ENCODE data around the gene DEPDC4. TPM values are rescaled to one million over a fixed set of nuclear protein-coding genes. Genes with fewer than 3 reads are reported as not detected.

The DEPDC4 gene
- total and polyA plus RNA-seq, 2 of the 13 experiments (the other 11 are each of a cell fraction or from before 2014, with no cell fraction given), result 2.2 to 5.7 TPM

- Histone ChIP-seq H3K4me1 (ENCODE audit: insufficient read depth, low read length) (peaks cover 32% of the 10 kb centered on the region), H3K27ac (ENCODE audit: extremely low read length, insufficient read depth, low read length) (peak overlapping the region; percentile 91), H3K79me2 (ENCODE audit: insufficient read depth, low read length) (peaks cover 36% of the 10 kb centered on the region), H4K20me1 (ENCODE audit: insufficient read depth, low read length) (peaks cover 10% of the 10 kb centered on the region; the same call in 1 of the 2 replicates), H3K9ac (ENCODE audit: insufficient read depth, low read depth, low read length) (peak overlapping the region; percentile 96), H3K27me3 (ENCODE audit: control insufficient read depth in 1 of 2, insufficient read depth in 2 of 2, low read length in 2 of 2) (no peaks in the 10 kb centered on the region; a peak in 1 of 5 replicates), H3K9me3 (ENCODE audit: low read length) (no peaks in the 10 kb centered on the region), H2AFZ (ENCODE audit: low read length) (peak overlapping the region; percentile 84), H3K4me3 (replicated peaks in 1 of 3; ENCODE audit: insufficient read depth in 1 of 3, low read depth in 2 of 3, low read length in 3 of 3) (peak overlapping the region; percentile 91 to 93 (median 92)), H3K4me2 (ENCODE audit: low read depth, low read length) (peak overlapping the region; percentile 65), H3K36me3 (replicated peaks in 1 of 2; ENCODE audit: control insufficient read depth in 1 of 2, insufficient read depth in 2 of 2, low read length in 2 of 2) (peaks cover 0 to 1% of the 10 kb centered on the region in 2 experiments; a peak in 1 of 5 replicates)
- DNase-seq (ENCODE audit: low spot score) (no peak), FAIRE-seq (no peak), ATAC-seq (peak; percentile 26)
- POLR2A ChIA-PET, result interaction anchor here (0.8 to 1.6 kb wide), 4 partner anchors 11 to 288 kb away, joined by 3 to 12 read pairs (median 5); partner anchors contain the start of gene ACTR6
- CTCF ChIA-PET (ENCODE audit: low intra/inter-chr PET ratio, low total read pairs), result no interaction called here
- 40% methylated on average over 11 of the region's 11 CpGs for WGBS (ENCODE audit: low lambda C conversion rate)
- BruUV-seq (replicated peaks), result TSS peak; percentile 80
- in situ Hi-C loops (cut with HindIII; ENCODE audit: extremely low pct_ligation_motif_present, low pct_unique_long_range_greater_than_20kb), result no loop called here
- intact Hi-C loops (cut with micrococcal nuclease; ENCODE audit: unreplicated experiment), result loop anchor here (5.0 kb wide), 2 partner anchors 64 to 124 kb away; partner anchors contain the start of genes ACTR6 and BLTP3B
- 0 out of 2 replicates have a peak, but pooled peaks have one; percentile 17 for TF ChIP-seq HOXA5 (CRISPR knock-in tag; IDR thresholded peaks at IDR 0.05)
- no peak for TF ChIP-seq ZNF512 (CRISPR knock-in tag; IDR thresholded peaks at IDR 0.05)
- TF ChIP-seq MYC (CRISPR knock-in tag; IDR thresholded peaks at IDR 0.05; ENCODE audit: borderline replicate concordance), result no peak
- TF ChIP-seq PCBP2 (optimal IDR thresholded peaks at IDR 0.05; ENCODE audit: low read depth, low read length, poor library complexity, severe bottlenecking), result no peak
- TF ChIP-seq CCAR2 (optimal IDR thresholded peaks at IDR 0.05; ENCODE audit: low read depth, low read length), result no peak
- peak in 1 of 2 experiments; percentile 87; a peak in 2 of 4 replicates for TF ChIP-seq ATF4 (CRISPR knock-in tag; IDR thresholded peaks at IDR 0.05)
- TF ChIP-seq ZBTB42 (CRISPR knock-in tag; IDR thresholded peaks at IDR 0.05), result no peak
- peak; percentile 54; the same call in 1 of the 2 replicates for TF ChIP-seq ZNF777 (CRISPR knock-in tag; IDR thresholded peaks at IDR 0.05)
- TF ChIP-seq ZC3H4 (CRISPR knock-in tag; IDR thresholded peaks at IDR 0.05; ENCODE audit: borderline replicate concordance), result 0 out of 2 replicates have a peak, but pooled peaks have one; percentile 44
- no peak for TF ChIP-seq SKIL (CRISPR knock-in tag; IDR thresholded peaks at IDR 0.05; ENCODE audit: borderline replicate concordance)
- TF ChIP-seq MTA1 (CRISPR knock-in tag; IDR thresholded peaks at IDR 0.05; ENCODE audit: borderline replicate concordance), result no peak
- no peak for TF ChIP-seq RORA (CRISPR knock-in tag; IDR thresholded peaks at IDR 0.05)
- peak; percentile 32; the same call in 1 of the 2 replicates for TF ChIP-seq CEBPG (CRISPR knock-in tag; IDR thresholded peaks at IDR 0.05)
- no peak for TF ChIP-seq ZKSCAN1 (IDR thresholded peaks at IDR 0.05; ENCODE audit: low read length)
Observed at GRCh38 chr12:100265732-100266584, 921 bp downstream of the DEPDC4 start.
